ENCODE data around the gene MMP28.

GRCh38 chr17:35766489-35766877 is 29.0 kb downstream of the MMP28 start:
- TF ChIP-seq CTCF (IDR thresholded peaks at IDR 0.05; ENCODE audit: low read depth, low read length, poor library complexity, severe bottlenecking), result no peak
- no peak for TF ChIP-seq EZH2phosphoT487 (IDR thresholded peaks at IDR 0.05; ENCODE audit: borderline replicate concordance, low read length)
